Upper lobe of right lung (tissue), 1 donor: ENCODE data around the gene KCNQ2. TPM values are rescaled to one million over a fixed set of nuclear protein-coding genes. Genes with fewer than 3 reads are reported as not detected.

Experiments
- ATAC-seq: fragments of 200-7000 bp; cut with Tn5 transposase; one replicate; pipeline ENCODE4 v1.9.1; 2020; ENCODE audit warnings: mild to moderate bottlenecking, moderate library complexity
- DNase-seq: peaks from one replicate; pipeline ENCODE4 v3.0.0-alpha.2; 2020
- H3K27ac ChIP-seq: fragments of 200-600 bp; one replicate; pipeline ENCODE4 v1.8.0; 2022
- H3K27me3 ChIP-seq: fragments of 200-600 bp; one replicate; pipeline ENCODE4 v1.8.0; 2022; ENCODE audit warnings: mild to moderate bottlenecking
- H3K36me3 ChIP-seq: fragments of 200-600 bp; one replicate; pipeline ENCODE4 v1.8.0; 2022
- H3K4me1 ChIP-seq: fragments of 200-600 bp; one replicate; pipeline ENCODE4 v1.8.0; 2022
- H3K4me3 ChIP-seq: fragments of 200-600 bp; one replicate; pipeline ENCODE4 v1.8.0; 2022; ENCODE audit warnings: mild to moderate bottlenecking
- H3K9me3 ChIP-seq: fragments of 200-600 bp; one replicate; pipeline ENCODE4 v1.8.0; 2022
- CTCF ChIP-seq: fragments of 200-600 bp; IDR thresholded peaks from one replicate; pipeline ENCODE4 v1.8.0; 2022; ENCODE audit warnings: antibody characterized with exemption
- intact Hi-C: fragments of 100-400 bp; cut with DNase I; formaldehyde crosslinking; loops from one replicate; pipeline ENCODE4 v1.11.0; 2022
- total RNA-seq: library from RNA; stranded (reverse); fragmentation: NEBNext Ultra II Directional; extraction: Animal tissue kit (Norgen Biotek cat#: 25700); gene quantifications from one replicate; pipeline ENCODE4 v1.2.1, GENCODE V29; 2021
- donor health status: DM: no; HTN: yes; CAD: no; lungs with severe emphysema.

The KCNQ2 gene
- total RNA-seq, 1 donor from 2014 or later: not detected

GRCh38 chr20:63478346-63479302, 6.2 kb upstream of the KCNQ2 start:
- no peaks in the 10 kb centered on the region for H3K9me3 ChIP-seq
- ATAC-seq: no peak
- intact Hi-C loops: no loop called here
- peaks cover 60% of the 10 kb centered on the region for H3K27me3 ChIP-seq
- no peaks in the 10 kb centered on the region for H3K36me3 ChIP-seq
- H3K4me3 ChIP-seq: no peak overlapping the region
- DNase-seq: no peak
- no peaks in the 10 kb centered on the region for H3K4me1 ChIP-seq
- TF ChIP-seq CTCF: no peak
- H3K27ac ChIP-seq: no peak overlapping the region

- TF ChIP-seq CTCF: no peak
- Histone ChIP-seq H3K9me3 (no peaks in the 10 kb centered on the region), H3K27me3 (peaks cover 67% of the 10 kb centered on the region), H3K4me3 (no peak overlapping the region), H3K36me3 (no peaks in the 10 kb centered on the region), H3K27ac (no peak overlapping the region), H3K4me1 (no peaks in the 10 kb centered on the region)
- DNase-seq (no peak), ATAC-seq (no peak)
- intact Hi-C loops: no loop called here
Measured at GRCh38 chr20:63477944-63478343, 5.5 kb upstream of the KCNQ2 start.

- TF ChIP-seq CTCF: no peak
- intact Hi-C loops: no loop called here
Measured at GRCh38 chr20:63477061-63477616, 4.7 kb upstream of the KCNQ2 start.

GRCh38 chr20:63475209-63475608, 2.8 kb upstream of the KCNQ2 start:
- Histone ChIP-seq H3K4me1 (peaks cover 6% of the 10 kb centered on the region), H3K4me3 (no peak overlapping the region), H3K27me3 (peaks cover 88% of the 10 kb centered on the region), H3K27ac (no peak overlapping the region), H3K36me3 (no peaks in the 10 kb centered on the region), H3K9me3 (no peaks in the 10 kb centered on the region)
- no peak for TF ChIP-seq CTCF
- DNase-seq: no peak
- ATAC-seq: peak; percentile 8
- intact Hi-C loops: no loop called here

More at GRCh38 chr20:63477061-63477616, 4.7 kb upstream of the KCNQ2 start:
- H3K9me3 ChIP-seq: no peaks in the 10 kb centered on the region
- DNase-seq: no peak
- no peak overlapping the region for H3K4me3 ChIP-seq
- peaks cover 69% of the 10 kb centered on the region for H3K27me3 ChIP-seq
- H3K36me3 ChIP-seq: no peaks in the 10 kb centered on the region
- no peaks in the 10 kb centered on the region for H3K4me1 ChIP-seq
- ATAC-seq: no peak
- no peak overlapping the region for H3K27ac ChIP-seq

- DNase-seq (no peak), ATAC-seq (no peak)
- no peak for TF ChIP-seq CTCF
- no peaks in the 10 kb centered on the region for H3K36me3 ChIP-seq
- peaks cover 91% of the 10 kb centered on the region for H3K27me3 ChIP-seq
- H3K4me3 ChIP-seq: no peak overlapping the region
- intact Hi-C loops: no loop called here
- H3K27ac ChIP-seq: no peak overlapping the region
- peaks cover 6% of the 10 kb centered on the region for H3K4me1 ChIP-seq
- H3K9me3 ChIP-seq: no peaks in the 10 kb centered on the region
Measured at GRCh38 chr20:63473555-63474449, 1.3 kb upstream of the KCNQ2 start.
